Measurements from ENCODE around the gene SUGP2. TPM values are rescaled to one million over a fixed set of nuclear protein-coding genes. Genes with fewer than 3 reads are reported as not detected.

Gene SUGP2
- polyA plus RNA-seq, 1 experiment = 44.2 TPM

Other genes with a start within 250 kb of the SUGP2 start
- 0.09 TPM in 2 replicates for gene COMP, start 242.2 kb downstream of the SUGP2 start, polyA plus RNA-seq (2011; rRNA removed)
- gene UPF1, start 201.6 kb downstream of the SUGP2 start, polyA plus RNA-seq (2011; rRNA removed) = 28.2 and 33.2 TPM in 2 replicates
- 1.8 and 2.0 TPM in 2 replicates for gene CERS1, start 137.4 kb downstream of the SUGP2 start, polyA plus RNA-seq (2011; rRNA removed)
- gene COPE, start 114.1 kb downstream of the SUGP2 start, polyA plus RNA-seq (2011; rRNA removed) = 170 and 217 TPM in 2 replicates
- 30.7 and 40.9 TPM in 2 replicates for gene DDX49, start 113.8 kb downstream of the SUGP2 start, polyA plus RNA-seq (2011; rRNA removed)
- 29.0 and 45.3 TPM in 2 replicates for gene HOMER3, start 92.3 kb downstream of the SUGP2 start, polyA plus RNA-seq (2011; rRNA removed)
- gene ARMC6, start 86 bp upstream of the SUGP2 start, polyA plus RNA-seq (2011; rRNA removed) = 18.9 and 26.4 TPM in 2 replicates
- 3.7 and 4.8 TPM in 2 replicates for gene SLC25A42, start 30.5 kb upstream of the SUGP2 start, polyA plus RNA-seq (2011; rRNA removed)
- gene TMEM161A, start 105.0 kb upstream of the SUGP2 start, polyA plus RNA-seq (2011; rRNA removed) = 16.0 and 21.7 TPM in 2 replicates
- gene MEF2B, start 136.7 kb upstream of the SUGP2 start, polyA plus RNA-seq (2011; rRNA removed) = 0.38 and 0.74 TPM in 2 replicates
- 16.6 and 18.5 TPM in 2 replicates for gene BORCS8, start 158.6 kb upstream of the SUGP2 start, polyA plus RNA-seq (2011; rRNA removed)
- gene RFXANK, start 158.7 kb upstream of the SUGP2 start, polyA plus RNA-seq (2011; rRNA removed) = 53.3 and 79.9 TPM in 2 replicates
- 3.8 and 4.1 TPM in 2 replicates for gene NR2C2AP, start 169.9 kb upstream of the SUGP2 start, polyA plus RNA-seq (2011; rRNA removed)
- not detected in 2 replicates for gene NCAN, start 178.4 kb upstream of the SUGP2 start, polyA plus RNA-seq (2011; rRNA removed)
- 0.86 and 1.0 TPM in 2 replicates for gene TM6SF2, start 239.8 kb upstream of the SUGP2 start, polyA plus RNA-seq (2011; rRNA removed)